ENCODE results near the gene TMC4.

TMC4 gene

GRCh38 chr19:54128796-54129616 is 44.0 kb downstream of the TMC4 start:
- no peak for DNase-seq

- no peak for DNase-seq
Observed at GRCh38 chr19:54128441-54128725, 44.6 kb downstream of the TMC4 start.

DNA sequence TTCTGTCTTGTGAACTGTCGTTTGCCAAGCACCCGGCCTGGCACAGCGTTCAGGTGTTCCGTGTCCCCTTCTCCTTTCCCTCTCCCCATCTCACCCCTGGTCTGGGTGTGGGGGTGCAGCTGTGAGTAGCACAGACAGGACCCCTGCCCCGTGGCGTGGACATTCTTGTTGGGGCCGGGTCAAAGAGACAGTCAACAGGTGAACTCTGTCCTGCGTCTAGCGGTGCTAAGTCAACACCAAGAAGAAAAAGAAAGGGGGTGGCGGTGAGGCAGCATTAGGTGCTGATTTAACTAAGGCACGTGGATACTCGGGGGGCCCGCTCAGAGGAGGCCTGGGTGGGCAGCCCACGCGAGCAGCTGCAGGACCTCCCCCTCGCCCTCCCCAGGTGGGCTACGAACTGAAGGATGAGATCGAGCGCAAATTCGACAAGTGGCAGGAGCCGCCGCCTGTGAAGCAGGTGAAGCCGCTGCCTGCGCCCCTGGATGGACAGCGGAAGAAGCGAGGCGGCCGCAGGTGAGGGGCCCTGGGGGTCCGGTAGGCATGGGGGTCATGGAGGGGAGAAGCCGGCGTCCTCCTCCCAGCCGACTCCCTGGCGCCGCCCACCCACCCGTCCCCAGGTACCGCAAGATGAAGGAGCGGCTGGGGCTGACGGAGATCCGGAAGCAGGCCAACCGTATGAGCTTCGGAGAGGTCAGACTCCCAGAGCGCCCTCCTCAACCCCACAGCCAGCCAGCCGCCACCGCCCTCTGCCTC is 45.1 kb downstream of the TMC4 start:
- DNase-seq: no peak

- no peak for DNase-seq
Observed at GRCh38 chr19:54125713-54126112, 47.2 kb downstream of the TMC4 start.

- DNase-seq: no peak
Observed at GRCh38 chr19:54124393-54124792, 48.6 kb downstream of the TMC4 start.

DNA sequence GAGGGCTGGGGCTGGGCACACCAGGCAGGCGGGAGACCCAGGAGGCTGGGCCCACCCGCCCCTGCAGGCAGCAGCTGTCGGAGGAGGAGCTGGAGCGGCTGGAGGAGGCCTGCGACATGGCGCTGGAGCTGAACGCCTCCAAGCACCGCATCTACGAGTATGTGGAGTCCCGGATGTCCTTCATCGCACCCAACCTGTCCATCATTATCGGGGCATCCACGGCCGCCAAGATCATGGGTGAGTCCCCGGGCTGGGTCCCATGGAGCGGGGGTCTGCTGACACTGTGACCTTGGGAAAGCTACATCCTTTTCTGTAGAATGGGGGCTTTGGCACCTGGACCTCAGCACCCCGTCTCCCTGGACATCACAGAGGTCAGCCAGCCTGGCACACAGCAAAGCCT is 49.3 kb downstream of the TMC4 start:
- DNase-seq: no peak

DNA sequence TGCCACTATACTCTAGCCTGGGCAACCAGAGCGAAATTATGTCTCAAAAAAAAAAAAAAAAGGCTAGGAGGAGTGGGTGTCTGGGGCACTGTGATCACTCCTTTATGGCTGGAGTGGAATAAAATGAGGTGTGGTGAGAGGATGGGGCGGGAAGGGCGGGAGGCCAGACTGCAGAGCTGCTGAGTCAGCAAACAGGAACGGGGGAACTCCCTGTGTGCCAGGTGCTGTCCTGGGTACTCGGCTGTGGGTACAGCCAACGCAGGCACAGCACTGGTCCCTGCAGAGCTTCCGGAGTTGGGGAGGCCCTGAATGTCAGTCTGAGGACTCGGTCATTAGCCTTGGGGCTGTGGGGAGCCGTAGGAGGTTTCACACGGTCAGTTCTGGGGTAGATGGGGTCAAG is 51.7 kb downstream of the TMC4 start:
- no peak for DNase-seq

DNA sequence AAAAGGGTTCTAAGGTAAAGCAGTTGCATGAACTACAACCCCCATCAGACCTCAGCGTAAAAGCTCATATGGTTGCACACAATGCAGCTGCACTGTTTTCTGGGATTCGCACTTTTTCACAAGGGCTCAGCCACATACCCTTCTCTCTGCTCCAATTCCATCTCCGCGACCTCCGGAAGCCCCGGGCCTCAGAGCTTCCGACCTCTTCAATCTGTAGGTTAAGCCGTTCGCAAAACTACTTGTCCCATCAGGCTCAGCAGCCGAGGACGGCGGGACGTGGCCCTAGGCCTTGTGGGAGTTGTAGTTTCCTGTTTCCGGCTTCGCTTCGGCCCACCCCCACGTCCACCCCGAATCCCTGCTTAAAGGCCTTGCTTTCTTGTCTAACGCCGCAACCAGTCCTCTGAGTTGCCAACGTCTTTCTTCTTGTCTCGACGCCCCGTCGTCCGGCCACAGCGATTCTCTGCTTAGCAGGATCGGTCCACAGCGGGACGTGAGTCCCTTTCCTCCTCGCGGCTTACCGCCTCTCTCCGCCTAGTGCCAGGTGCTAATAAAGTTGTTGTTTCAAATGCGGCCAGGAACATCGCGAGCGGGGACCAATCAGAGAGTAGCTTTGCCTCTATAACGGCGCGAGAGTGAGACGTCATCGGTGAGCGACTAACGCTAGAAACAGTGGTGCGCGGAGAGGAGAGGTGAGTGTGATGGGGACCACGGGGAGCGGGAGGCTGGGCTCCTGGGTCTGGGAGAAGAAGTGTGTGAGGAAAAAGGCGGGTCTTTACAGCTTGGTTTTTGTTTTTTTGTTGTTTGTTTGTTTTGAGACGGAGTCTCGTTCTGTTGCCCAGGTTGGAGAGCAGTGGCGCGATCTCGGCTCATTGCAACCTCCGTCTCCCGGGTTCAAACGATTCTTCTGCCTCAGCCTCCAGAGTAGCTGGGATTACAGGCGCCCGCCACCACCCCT is 57.6 kb downstream of the TMC4 start, which contains the start of the genes PRPF31 and TFPT:
PRPF31 (plus strand) TSS at position 646 of the 955 bp plus-strand sequence. CDS start 2,525 bp downstream, outside the sequence.
TFPT (minus strand) TSS at position 549 of the 955 bp plus-strand sequence; CDS start at position 161, 388 bp downstream.
- peak; percentile 96 for DNase-seq

GRCh38 chr19:54114340-54115108 is 58.4 kb downstream of the TMC4 start:
- peak; percentile 66 for DNase-seq
